NCI-H226 (cell line): ENCODE measurements around the gene FAM90A26.
A peak's percentile ranks its signal among the peaks of the same experiment; 100 is the strongest.
"Not testable (repeated sequence)": the region's sequence is repeated elsewhere in the genome, so short reads cannot be mapped to it uniquely, and the experiment has no call there.

ENCODE experiments used
- DNase-seq: peaks from one replicate; pipeline ENCODE4 v3.0.0-alpha.2; 2015

FAM90A26 gene, protein sequence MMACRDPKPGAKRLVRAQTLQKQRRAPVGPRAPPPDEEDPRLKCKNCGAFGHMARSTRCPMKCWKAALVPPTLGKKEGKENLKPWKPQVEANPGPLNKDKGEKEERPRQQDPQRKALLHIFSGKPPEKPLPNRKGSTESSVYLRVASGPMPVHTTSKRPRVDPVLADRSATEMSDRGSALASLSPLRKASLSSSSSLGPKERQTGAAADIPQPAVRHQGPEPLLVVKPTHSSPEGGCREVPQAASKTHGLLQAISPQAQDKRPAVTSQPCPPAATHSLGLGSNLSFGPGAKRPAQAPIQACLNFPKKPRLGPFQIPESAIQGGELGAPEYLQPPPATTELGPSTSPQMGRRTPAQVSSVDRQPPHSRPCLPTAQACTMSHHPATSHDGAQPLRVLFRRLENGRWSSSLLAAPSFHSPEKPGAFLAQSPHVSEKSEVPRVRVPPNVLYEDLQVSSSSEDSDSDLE

DNA sequence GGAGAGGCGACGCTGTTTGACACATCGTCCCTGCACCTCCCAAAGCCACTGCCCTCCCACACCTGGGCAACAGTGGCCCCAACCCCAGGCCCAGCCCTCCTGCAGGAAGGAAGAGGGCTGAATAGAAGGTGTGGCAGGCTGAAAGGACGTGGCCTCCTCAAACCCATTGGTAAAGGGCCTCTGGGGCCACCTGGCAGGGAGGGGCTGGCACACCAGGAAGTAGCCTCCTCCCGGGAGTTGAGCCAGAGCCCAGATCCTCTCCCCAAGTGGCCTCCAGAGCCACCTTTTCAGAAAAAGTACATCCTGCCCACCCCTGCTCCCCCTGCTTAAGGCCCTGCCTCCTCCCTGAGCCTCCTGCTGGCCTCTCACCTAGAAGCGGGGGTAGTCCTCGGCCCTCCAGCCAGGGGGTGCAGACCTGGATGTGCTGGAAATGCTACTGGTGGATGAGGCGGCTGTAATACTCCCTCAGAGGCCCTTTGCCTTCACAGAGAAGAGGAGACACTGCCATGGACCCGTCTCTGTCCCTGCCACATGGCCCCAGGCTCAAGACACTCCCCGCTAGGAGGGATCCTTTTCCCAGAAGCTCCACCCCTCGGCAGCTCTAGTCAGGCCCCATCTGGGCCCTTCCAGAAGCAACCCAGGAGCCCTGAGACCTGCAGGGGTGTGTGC lies at the start of gene FAM90A26:
Gene FAM90A26, plus strand, starts transcription at position 619 of the 669 bp plus-strand sequence. CDS start 2,764 bp downstream, outside the sequence.
- DNase-seq, result not testable (repeated sequence)

DNA sequence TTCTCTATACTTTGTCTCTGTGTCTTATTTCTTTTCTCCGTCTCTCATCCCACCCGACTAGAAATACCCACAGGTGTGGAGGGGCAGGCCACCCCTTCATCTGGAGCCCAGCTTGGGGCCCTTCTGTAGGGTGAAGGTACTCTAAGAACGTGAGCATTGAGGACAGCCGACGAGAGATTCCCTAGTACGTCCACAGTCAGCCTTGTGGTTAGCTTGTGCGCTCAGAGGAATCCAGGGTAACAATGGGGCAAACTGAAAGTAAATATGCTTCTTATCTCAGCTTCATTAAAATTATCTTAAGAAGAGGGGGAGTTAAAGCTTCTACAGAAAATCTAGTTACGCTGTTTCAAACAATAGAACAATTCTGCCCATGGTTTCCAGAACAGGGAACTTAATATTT lies 47.5 kb upstream of the FAM90A26 start:
- DNase-seq, result not testable (repeated sequence)

DNA sequence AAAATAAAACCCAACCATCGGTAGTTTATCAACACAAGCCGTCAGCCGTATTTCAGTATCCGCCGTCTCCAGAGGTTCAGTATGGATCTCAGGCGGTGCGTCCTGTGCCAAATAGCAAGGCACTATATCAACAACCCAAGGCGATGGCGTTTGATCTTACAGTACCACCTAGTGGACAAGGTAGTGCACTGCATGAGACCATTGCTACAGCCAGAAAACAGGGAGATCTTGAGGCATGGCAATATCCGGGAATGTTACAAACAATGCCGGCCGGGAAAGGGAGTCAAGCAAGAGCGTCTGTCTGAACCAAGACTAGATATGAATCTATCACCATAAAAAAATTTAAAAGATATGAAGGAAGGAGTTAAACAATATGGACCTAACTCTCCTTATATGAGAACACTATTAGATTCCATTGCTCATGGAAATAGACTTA lies 46.6 kb upstream of the FAM90A26 start:
- DNase-seq, result peak; percentile 5

DNA sequence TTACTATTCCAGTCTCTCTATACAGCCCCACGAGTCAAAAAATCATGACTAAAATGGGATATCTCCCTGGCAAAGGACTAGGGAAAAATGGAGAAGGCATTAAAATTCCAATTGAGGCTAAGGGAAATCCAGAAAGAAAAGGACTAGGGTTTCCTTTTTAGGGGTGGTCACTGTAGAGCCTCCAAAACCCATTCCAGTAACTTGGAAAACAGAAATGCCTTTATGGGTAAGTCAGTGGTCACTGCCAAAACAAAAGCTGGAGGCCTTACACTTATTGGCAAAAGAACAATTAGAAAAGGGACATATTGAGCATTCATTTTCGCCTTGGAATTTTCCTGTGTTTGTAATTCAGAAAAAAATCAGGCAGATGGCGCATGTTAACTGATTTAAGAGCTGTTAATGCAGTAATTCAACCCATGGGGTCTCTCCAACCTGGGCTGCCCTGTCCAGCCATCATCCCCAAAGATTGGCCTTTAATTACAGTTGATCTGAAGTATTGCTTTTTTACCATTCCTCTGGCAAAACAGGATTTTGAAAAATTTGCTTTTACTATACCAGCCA lies 44.5 kb upstream of the FAM90A26 start:
- not testable (repeated sequence) for DNase-seq

DNA sequence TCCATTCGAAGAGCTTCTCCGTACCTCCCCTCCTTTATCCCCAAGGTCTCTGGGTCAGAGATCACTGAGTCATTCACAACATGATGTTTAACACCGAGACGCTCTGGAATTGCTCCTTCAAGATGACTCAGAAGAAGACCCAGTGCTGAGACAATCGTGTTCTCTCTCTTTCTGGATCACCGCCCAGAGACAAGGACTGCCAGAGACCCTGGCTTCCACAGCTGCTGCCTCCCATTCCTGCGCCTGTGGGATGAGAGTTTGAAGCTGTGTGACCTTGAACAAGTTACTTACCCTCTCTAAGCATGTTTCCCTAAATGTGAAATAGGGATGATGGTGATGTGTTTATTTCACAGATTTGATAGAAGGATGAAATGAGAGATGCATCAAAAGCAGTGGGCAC lies 38.8 kb upstream of the FAM90A26 start:
- not testable (repeated sequence) for DNase-seq

DNA sequence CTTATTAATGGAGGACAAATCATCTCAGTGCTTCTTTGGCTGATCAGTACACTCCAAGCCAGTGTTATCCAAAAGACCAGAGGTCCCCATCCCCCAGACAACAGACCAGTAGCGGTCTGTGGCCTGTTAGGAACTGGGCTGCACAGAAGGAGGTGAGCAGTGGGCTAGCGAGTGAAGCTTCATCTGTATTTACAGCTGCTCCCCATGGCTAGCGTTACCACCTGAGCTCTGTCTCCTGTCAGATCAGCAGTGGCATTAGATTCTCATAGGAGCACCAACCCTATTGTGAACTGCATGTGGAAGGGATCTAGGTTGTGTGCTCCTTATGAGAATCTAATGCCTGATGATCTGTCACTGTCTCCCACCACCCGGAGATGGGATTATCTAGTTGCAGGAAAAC lies 37.4 kb upstream of the FAM90A26 start:
- DNase-seq, result not testable (repeated sequence)

DNA sequence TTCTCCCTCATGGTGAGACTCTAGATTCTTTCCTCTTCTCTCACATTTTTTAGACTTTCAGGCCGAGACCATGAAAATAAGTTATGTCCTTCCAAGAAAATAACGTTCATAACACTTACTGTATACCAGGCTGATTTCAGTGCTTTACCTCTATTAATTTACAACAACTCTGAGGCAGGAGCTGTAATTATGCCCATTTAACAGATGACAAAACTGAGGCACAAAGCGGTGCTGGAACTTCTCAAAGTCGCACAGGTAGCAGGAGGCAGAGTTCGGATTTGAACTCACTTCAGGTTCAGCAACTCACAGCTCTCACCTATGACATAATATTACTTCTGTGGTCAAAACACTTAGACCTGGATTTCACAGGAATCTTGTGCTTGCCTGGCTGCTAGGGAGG lies 36.2 kb upstream of the FAM90A26 start:
- DNase-seq, result not testable (repeated sequence)

DNA sequence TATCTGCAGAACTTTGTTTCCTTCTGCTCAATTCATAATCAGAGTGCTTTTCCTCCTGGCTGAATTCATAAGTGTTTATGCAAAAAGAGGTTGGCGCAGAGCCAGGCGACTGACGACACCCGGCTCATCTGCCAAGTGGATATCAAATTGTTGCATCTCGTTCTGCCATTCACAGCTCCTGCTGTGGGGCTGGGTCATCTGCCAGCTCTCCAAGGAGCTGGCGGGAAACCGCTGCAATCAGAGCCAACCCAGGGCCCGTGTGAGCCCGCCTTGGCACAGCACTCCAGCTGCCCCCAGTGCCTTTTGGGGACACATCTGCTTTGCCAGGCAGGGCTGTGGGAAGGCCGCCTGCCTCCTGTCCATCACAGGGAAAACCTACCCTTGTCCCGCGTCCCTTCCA lies 35.7 kb upstream of the FAM90A26 start:
- DNase-seq, result not testable (repeated sequence)

DNA sequence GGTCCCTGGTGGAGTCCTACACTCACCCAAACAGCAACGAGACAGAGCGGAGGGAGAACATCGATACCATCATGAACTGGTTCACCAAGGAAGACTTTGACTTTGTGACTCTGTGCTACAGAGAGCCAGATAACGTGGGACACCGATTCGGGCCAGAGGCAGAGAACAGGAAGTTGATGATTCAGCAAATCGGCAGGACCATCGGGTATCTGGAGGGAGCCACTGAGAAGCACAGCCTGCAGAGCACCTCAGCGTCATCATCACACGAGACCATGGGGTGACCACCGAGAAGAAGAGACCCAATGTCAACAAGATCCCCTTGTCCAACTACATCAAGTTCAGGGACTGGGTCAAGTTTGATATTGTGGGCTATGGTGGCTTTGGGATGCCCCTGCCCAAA lies 29.2 kb upstream of the FAM90A26 start:
- DNase-seq, result not testable (repeated sequence)

DNA sequence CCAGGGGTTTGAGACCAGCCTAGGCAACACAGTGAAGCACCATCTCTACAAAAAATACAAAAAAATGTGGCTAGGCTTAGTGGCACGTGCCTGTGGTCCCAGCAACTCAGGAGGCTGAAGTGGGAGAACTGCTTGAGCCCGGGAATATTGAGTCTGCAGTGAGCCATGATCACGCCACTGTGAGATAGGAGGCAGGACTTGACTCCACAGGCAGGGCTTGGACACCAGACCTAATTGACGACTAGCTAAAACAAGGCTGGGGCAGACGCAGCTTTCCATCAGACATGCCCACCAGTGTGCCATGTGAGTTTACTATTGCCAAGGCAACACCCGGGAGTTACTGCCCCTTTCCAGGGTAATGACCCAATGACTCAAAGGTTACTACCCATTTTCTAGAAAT lies 27.4 kb upstream of the FAM90A26 start:
- not testable (repeated sequence) for DNase-seq

DNA sequence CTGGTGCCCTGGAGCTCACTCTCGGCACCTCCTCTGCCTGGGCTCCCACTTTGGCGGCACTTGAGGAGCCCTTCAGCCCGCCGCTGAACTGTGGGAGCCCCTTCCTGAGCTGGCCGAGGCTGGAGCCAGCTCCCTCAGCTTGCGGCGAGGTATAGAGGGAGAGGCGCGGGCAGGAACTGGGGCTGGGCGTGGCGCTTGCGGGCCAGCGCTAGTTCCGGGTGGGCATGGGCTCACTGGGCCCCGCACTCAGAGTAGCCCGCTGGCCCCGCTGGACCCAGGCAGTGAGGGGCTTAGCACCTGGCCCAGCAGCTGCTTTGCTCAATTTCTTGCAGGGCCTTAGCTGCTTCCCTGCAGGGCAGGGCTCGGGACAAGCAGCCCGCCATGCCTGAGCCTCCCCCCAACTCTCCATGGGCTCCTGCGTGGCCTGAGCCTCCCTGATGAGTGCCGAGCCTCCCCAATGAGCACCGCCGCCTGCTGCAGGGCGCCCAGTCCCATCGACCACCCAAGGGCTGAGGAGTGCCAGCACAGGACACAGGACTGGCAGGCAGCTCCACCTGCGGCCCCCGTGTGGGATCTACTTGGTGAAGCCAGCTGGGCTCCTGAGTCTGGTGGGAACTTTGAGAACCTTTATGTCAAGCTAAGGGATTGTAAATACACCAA lies 26.7 kb upstream of the FAM90A26 start:
- DNase-seq, result no peak

DNA sequence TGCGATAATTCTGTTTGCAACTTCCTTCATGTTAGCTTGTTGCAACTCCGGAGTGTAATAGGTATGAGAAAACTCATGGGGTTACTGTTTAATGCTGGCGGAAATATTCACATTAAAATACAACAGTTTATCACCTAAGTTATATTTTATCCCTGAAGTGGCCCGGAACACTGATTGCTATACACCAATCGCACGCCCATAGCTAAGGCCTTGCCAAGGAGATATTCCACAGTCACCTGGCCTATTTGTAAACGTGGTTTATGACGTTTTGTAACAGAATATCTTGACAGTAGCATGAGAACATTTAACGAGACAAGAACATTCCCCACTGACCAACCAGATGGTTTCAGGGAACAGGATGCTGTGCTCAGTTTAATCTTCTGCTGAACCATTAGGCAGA lies 23.2 kb upstream of the FAM90A26 start:
- DNase-seq, result no peak

DNA sequence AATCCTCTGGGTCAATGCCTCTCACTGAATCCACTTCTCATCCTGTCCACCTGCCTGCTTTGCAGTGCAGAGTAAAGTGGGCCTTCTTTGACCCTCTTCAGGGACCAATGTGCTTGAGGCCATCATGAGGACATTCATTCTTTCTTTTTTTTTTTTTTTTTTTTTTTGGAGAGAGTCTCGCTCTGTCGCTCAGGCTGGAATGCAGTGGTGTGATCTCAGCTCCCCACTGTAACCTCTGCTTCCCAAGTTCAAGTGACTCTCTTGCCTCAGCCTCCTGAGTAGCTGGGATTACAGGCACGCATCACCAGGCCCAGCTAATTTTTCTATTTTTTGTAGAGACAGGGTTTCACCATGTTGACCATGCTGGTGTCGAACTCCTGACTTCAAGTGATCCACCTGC lies 22.8 kb upstream of the FAM90A26 start:
- DNase-seq, result not testable (repeated sequence)

DNA sequence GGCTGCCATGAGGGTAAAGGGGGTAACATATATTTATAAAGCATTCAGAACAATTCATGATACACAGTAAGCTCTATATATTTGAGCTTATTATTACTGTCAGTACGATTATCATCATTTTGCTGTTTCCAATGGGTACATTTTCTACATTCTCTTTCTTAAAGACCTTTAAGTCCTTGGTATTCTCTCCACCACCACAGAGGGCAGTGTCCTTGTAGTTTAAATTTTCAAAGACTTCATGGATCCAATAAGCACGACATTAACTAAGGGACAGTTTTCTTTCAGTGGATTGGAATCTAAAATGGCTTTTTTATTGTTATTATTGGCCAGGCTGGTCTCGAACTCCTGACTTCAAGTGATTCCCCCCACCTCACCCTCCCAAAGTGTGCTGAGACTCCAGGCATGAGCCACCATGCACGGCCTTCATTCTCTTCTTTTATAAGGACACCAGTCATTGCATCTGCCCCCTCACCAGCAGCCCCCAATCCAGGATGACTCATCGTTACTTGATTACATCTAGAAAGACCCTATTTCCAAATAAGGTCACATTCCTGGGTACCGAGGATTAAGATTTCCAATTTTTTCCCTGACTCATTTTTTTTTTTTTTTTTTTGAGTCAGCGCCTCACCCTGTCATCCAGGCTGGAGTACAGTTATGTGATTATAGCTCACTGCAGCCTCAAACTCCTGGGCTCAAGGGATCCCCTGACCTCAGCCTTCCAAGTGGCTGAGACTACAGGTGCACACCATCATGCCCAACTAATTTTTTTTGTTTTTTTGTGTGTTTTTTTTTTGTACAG lies 21.4 kb upstream of the FAM90A26 start:
- not testable (repeated sequence) for DNase-seq

DNA sequence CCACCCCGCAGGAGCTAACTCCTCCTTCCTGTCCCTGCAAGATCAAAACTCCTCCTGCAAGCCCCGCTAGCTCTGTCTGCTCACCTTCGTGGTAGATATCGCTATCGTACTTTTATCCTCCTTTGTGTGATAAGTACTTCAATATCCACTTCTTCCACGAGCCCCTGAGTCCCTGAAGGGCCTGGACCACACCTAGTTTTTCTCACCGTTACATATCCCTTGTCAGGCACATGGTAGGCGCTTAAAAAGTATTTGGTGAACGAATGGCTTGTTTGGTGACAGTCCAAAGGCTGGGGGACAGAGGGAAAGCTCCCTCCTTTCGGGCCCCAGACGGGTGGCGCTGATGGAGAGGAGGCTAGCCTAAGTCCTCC lies 18.4 kb upstream of the FAM90A26 start:
- DNase-seq, result not testable (repeated sequence)

DNA sequence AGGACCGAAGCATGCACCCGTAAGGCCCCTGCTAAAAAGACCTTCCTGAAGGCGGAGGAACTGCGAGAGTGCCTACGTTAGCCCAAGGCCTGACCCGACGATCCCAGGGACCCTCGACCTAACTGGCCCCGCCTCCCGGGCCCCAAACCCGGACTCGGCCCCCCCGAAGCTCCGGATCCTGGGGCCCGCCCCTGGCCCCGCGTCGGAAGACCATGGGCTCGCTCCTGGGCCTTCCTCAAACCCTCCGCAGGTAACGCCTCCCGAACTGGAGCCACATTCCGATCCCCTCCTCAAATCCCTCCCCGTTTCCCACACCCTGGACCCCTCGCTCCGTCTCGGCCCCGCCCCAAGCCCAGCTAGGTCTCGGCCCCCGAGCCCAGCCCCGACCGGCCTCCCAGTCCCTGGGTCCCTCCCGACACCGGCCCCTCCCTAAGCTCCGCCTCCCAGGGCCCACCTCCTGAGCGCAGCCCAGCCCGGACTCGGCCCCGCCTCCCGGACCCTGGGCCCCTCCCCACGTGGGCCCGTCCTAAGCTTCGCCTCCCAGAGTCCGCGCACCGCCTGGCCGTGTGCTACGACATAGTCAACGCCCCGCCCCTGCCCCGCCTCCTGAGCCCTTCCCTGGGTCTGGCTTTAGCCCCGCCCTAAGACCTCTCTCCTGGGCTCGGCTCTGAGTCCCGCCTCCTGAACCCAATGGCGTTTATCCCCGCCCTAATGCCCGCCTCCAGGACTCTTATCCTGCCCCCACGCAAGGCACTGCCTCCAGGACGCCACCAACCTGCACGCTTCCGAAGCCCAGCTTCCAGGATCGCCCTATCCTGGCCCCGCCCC lies 17.8 kb upstream of the FAM90A26 start:
- DNase-seq, result peak; percentile 80

DNA sequence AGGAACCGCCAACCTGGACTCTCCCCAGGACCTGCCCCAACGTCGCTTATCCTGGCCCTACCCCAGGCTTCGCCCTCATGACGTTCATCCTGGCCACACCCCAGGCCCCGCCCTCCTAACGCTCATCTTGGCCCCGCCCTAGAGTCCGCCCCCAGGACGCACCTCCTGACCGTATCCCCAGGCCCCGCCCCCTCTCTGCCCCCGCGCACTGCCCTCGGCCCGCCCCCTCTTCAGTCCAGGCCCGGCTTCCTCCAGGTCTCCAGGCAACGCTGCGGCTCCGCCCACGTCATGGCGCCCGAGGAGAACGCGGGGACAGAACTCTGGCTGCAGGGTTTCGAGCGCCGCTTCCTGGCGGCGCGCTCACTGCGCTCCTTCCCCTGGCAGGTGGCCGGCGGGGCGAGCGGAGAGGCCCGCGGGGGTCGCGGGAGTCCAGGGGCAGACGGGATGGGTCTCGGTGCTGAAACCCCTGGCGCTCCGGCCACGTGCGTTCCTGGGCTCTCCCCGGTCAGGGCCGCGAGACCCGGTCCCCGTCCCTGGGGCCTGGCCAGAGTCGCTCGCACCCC lies 17.1 kb upstream of the FAM90A26 start:
- peak; percentile 89 for DNase-seq

DNA sequence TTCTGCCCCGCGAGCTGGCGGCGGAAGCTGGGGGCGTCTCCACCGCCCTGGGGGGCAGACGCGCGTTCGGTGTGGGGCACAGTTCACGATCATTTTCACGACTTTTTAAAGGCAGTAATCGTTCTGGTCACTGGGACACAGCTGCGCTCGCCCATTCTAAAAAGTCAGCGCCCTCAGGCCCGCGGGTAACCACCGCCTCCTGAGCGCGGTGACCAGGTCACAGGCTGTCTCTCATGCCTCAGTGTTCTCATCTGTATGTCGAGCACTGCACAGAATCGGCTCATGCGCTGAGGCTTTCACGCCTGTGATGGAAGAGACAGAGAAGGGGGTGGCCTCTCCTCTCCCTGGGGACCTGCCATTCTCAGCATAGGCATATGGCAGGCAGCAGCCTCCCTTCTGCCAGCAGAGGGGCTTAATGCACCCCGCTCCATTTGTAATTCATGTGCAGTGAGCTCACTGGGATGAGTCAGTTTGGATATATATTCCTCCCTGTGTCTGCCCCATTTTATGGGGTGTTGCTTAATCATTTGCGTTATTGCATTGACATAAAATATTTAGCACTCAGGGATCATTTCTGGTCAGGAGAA lies 16.5 kb upstream of the FAM90A26 start:
- not testable (repeated sequence) for DNase-seq

DNA sequence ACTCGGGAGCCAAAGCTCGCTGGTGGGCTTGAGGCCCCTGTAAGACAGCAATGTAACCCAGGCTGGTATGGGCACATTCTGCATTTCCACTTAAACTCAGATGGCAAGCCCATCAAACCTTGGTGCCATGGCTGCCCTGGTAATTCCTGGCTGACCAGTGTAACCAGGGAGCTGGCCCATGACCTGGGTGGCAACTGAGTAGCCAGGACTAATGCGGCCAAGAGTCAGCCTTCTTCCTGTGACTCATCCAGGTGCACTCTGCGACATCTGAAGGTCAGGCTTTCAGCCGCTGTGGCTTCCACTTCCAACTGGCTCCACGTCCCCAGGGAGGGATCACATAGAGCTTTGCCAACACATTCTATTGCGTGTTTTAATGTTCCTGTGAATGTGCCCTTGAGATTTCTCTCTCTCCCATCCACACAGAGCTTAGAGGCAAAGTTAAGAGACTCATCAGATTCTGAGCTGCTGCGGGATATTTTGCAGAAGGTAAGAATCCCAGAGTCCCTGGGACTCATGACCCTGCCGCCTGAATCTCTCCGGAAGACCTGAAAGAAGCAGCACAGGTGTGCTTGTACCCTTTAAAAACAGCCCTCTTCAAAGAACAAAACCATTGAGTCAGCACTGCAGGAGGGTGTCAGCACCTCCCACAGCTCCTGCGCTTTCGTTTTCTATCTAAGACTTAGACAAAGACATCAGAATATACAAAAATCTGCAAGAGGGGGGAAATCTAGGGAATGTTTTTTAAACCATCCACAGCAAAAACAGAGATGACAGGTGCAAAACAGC lies 14.9 kb upstream of the FAM90A26 start:
- DNase-seq, result not testable (repeated sequence)

DNA sequence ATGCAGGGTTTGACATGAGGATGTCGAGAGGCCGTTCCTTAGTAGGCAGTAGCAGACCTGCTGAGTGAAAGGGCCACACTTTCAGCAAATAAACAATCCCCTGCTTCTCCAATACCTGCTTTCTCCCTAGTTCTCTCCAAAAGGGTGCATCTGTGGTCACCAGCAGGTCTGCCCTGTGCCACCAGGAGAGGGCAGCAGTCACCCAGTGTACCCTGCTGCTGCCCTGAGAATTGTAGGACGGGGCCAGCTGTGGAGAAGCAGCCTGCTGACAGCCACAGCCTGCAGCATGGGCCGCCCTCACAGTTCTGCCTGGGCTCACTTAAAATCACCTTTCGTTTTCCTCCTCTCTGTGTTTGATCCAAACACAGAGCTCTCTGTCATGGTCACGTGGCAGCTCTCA lies 11.8 kb upstream of the FAM90A26 start:
- not testable (repeated sequence) for DNase-seq
